GM18499 (cell line): ENCODE measurements around the gene HMCN2.

Source experiments
- ATAC-seq: cut with Tn5 transposase; IDR thresholded peaks from one replicate; pipeline ENCODE4 v1.9.1; 2021; ENCODE audit warnings: moderate number of reproducible peaks; ENCODE audit not compliant: insufficient read depth, unreplicated experiment

HMCN2 gene

DNA sequence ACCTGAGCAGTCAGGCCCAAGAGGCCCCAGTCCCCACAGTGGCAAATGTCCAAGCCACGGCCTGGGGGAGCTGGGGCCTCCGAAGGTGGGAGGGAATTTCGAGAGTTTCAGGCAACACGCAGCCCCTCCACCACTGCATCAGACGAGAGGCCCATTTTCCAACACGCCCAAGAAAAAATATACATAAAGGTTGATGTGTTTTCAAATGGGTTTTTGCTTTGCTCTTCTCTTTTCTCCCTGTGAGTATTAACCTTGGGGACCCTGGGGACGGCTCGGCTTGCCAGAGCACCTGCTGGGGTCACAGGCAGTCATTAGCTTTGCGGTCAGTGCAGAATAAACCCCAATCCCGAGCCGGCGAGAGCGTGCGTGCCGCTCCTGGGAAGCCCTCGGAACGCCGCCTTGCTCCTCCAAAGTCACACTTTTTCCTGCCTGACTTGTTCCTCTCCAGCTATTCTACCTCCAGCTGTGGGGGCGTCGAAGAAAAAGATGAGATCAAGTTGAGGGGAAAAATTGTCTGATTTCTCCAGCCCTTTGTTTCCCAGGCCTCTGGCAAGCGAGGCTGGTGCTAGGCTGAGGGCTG is 210.7 kb downstream of the HMCN2 start:
- no peak for ATAC-seq

DNA sequence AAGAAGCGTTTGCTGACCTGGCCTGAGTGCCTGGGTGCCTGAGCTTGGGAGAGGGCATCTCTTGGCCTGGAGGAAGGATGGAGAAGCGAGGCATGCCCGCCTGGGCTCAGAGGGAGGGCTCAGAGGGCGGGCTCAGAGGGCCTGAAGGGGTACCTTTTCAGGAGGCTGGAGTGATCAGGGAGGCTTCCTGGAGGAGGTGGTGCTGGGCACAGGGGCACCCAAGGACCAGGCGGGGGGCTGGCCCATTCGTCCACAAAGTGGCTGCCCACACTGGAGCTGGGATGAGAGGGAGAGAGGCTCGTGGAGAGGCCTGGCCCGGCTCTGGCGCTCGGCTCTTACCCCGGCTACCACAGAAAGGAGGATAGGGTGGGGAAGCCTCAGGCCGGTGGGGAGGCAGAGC is 212.0 kb downstream of the HMCN2 start:
- no peak for ATAC-seq

DNA sequence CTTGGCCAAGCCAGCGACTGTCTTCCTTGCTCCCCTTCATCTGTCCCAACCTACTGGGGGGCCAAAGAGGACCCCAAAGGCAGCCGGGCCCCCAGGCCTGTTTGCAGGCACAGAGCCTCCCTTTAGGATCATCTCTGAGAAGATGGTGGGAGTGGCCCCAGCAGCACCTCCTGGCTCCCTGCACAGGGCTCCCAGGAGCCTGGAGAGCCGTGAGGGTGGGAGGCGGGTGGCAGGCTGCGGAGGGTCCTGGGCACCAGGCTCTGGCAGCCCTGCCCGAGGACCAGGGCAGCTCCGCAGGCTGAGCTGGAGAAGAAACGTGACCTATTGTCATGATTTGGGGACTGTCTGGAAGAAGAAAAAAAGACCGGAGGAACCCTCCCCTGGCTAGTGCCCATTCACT is 212.6 kb downstream of the HMCN2 start:
- no peak for ATAC-seq

DNA sequence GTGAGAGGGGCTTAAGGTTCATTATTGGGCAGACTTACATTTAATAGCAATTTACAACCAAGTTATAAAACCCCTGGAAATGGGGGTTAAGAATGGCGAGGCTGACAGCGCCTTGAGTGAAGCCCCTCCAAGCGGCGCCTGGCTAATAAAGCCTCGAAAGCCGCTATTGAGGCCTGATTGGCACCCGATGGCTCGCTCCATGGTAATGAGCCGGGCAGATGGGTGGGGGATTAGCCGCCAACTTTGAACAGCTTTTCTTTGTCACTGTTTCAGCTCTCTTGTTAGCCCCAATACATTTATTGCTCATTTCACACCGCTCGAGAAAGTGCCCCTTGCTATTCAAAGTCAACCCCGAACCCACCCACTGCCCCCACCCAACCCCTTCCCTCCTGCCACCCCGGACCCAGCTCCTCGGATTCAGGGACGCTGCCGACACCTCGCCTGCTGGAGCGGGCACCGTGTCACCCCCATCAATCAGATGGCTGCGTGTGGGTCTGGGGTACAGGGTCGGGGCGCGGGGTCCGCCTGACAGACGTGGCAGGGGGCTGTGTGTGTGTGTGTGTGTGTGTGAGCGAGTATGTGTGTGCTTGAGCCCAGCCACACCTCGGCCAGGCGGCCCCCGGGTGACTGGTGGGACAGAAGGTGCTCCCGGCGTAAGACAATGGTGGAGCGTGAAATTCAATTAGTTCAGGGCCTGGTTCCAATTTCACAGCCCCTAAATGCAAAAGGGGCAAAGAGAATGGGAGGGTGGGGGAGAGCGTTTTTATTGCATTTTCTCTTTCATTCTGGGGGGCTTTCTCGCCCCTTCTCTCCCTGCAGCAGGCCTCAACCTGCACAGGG is 213.4 kb downstream of the HMCN2 start:
- no peak for ATAC-seq

DNA sequence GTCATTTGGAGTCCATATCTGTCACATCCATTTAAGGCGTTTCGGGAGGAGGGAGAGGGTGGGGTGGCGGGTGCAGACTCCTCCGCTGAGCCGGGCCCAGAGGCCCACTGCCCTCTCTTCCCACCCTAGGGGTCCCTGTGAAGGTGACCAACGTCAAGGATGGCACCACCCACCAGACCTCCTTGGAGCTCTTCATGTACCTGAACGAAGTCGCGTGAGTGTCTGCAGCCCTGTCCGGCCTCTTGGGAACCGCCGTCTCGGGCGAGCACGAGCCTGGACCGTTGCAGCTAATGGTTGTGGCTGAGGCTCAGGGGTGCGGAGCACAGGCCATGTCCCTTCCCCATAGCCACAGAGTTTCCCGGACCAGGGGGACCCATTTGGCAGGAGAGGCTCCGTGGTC is 214.0 kb downstream of the HMCN2 start:
- ATAC-seq: no peak

DNA sequence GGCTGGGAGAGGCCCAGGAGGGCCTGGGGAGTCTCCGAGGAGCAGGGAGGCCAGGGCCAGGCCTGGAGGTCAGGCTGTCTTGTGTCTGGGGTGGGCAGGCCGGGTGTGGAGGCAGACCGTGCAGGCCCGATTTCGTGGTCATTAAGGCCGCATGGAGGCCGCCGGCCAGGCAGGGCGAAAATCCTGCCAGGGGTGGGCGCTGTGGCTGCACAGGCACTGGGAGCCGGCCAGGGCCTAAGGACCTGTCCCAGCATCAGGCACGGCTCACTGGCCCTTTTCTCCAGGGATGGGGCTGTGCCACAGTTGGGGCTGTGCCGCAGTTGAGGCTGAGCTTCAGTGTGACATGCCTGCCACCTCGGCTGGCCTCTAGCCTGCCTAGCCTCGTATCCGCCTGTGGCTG is 215.1 kb downstream of the HMCN2 start:
- ATAC-seq: no peak

DNA sequence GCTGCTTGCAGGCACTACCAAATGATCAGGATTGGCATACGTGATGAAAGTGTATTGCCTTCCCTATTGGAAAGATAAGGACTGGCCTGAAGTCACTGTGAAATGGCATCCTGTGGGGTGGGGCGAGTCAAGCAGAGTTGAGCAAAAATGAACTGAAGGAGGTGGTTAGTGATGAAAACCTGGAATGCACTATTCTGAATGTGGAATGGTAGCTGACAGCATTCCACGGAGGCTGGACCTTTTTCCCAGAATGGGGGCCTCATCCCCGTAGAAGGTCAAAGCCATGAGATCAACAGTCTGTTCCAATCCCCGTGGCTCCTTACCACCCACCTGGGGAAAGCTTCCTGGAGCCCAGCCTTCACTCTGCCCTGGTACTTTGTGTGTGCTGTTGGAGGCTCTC is 216.9 kb downstream of the HMCN2 start:
- ATAC-seq: no peak

DNA sequence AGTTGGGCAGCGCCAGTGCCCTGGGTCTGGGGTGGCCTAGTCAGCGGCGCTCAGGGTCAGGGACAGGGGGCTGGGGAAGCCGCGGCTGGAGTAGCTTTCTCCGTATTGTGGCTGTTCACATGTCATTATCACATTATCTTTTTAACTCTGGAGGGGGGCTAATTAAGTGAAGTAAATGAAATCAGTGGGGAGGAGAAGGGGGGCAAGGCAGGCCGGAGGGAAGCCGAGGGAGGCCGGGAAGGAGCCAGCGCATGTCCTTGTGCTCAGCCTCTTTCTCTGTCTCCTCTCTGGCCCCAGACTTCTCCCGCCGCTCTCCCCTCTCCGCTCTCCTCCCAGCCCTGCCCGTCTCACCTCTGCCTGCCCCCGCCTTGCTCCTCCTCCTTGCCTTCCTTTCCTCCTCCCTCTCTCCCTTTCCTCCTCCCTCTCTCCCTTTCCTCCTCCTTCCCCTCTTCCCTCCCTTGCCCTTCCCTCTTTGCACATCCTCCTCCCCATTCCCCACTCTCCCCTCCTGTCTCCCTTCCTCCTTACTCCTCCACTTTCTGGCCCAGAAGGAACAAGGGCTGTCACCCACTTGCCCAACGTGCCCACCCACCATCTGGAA is 217.9 kb downstream of the HMCN2 start:
- no peak for ATAC-seq
